WTC11 (cell line): Measurements from ENCODE around the gene PTPRG. TPM values are rescaled to one million over a fixed set of nuclear protein-coding genes. Genes with fewer than 3 reads are reported as not detected.

Experiments
- ATAC-seq: fragments of 200-7000 bp; cut with Tn5 transposase; 2 replicates; pipeline ENCODE4 v1.10.0; 2021; ENCODE audit warnings: mild to moderate bottlenecking, moderate library complexity
- CTCF ChIA-PET: fragments of 300-600 bp; sonication (Branson Sonifier 250); formaldehyde crosslinking; loops from one replicate; lab custom pipeline; 2021; ENCODE audit warnings: antibody characterized with exemption; lab: Charles Lee
- POLR2A ChIA-PET: fragments of 350-600 bp; sonication (Branson Sonifier 250); formaldehyde crosslinking; loops from one replicate; lab custom pipeline; 2021; ENCODE audit warnings: antibody characterized with exemption; lab: Charles Lee
- DNase-seq: peaks from one replicate; pipeline ENCODE4 v3.0.0; 2021; ENCODE audit warnings: low spot score
- H3K27ac Mint-ChIP-seq: 2 replicates; pipeline ENCODE4 v1.8.0; 2021; ENCODE audit warnings: mixed read lengths
- H3K27me3 Mint-ChIP-seq: 2 replicates; pipeline ENCODE4 v1.8.0; 2021; ENCODE audit warnings: low read depth, mild to moderate bottlenecking, moderate library complexity, mixed read lengths
- H3K36me3 Mint-ChIP-seq: 2 replicates; pipeline ENCODE4 v1.8.0; 2021; ENCODE audit warnings: mixed read lengths
- H3K4me1 Mint-ChIP-seq: 2 replicates; pipeline ENCODE4 v1.8.0; 2022; ENCODE audit warnings: mixed read lengths
- H3K4me3 Mint-ChIP-seq: 2 replicates; pipeline ENCODE4 v1.8.0; 2021; ENCODE audit warnings: mild to moderate bottlenecking, moderate library complexity, mixed read lengths
- H3K9me3 Mint-ChIP-seq: 2 replicates; pipeline ENCODE4 v1.8.0; 2021; ENCODE audit warnings: mixed read lengths
- ATF1 ChIP-seq: sonication (generic); formaldehyde crosslinking; IDR thresholded peaks from 2 replicates; pipeline ENCODE4 v1.8.1; 2023; ENCODE audit warnings: mild to moderate bottlenecking, moderate library complexity, missing genetic modification reagents
- CREB1 ChIP-seq: sonication (generic); formaldehyde crosslinking; IDR thresholded peaks from 2 replicates; pipeline ENCODE4 v1.8.0; 2023; ENCODE audit warnings: mild to moderate bottlenecking, missing genetic modification reagents
- CTCF ChIP-seq: fragments of 200-600 bp; IDR thresholded peaks from 2 replicates; pipeline ENCODE4 v1.8.0; 2022; ENCODE audit warnings: antibody characterized with exemption
- E2F5 ChIP-seq: sonication (generic); formaldehyde crosslinking; IDR thresholded peaks from 2 replicates; pipeline ENCODE4 v1.8.1; 2022; ENCODE audit warnings: mild to moderate bottlenecking, moderate library complexity, missing genetic modification reagents
- GTF2I ChIP-seq: fragments of 250-450 bp; sonication (Bioruptor Pico); conservative IDR thresholded peaks from 2 replicates; pipeline ENCODE4 v1.4.0; 2021; ENCODE audit warnings: mild to moderate bottlenecking
- IRF2 ChIP-seq: sonication (generic); formaldehyde crosslinking; IDR thresholded peaks from 2 replicates; pipeline ENCODE4 v1.8.0; 2022; ENCODE audit warnings: low read depth, missing genetic modification reagents, borderline replicate concordance
- MLX ChIP-seq: sonication (generic); formaldehyde crosslinking; IDR thresholded peaks from 2 replicates; pipeline ENCODE4 v1.8.1; 2023; ENCODE audit warnings: mild to moderate bottlenecking, missing genetic modification reagents, moderate library complexity
- NFE2L1 ChIP-seq: sonication (generic); formaldehyde crosslinking; IDR thresholded peaks from 2 replicates; pipeline ENCODE4 v1.8.1; 2023; ENCODE audit warnings: missing genetic modification reagents
- TEAD1 ChIP-seq: sonication (generic); formaldehyde crosslinking; IDR thresholded peaks from 2 replicates; pipeline ENCODE4 v1.8.0; 2022; ENCODE audit warnings: mild to moderate bottlenecking, missing genetic modification reagents
- TP53 ChIP-seq: sonication (generic); formaldehyde crosslinking; IDR thresholded peaks from 2 replicates; pipeline ENCODE4 v1.8.1; 2023; ENCODE audit warnings: mild to moderate bottlenecking, missing genetic modification reagents
- ZNF219 ChIP-seq: sonication (generic); formaldehyde crosslinking; IDR thresholded peaks from 2 replicates; pipeline ENCODE4 v1.8.0; 2023; ENCODE audit warnings: missing genetic modification reagents, mild to moderate bottlenecking, borderline replicate concordance
- ZNF317 ChIP-seq: sonication (generic); formaldehyde crosslinking; IDR thresholded peaks from 2 replicates; pipeline ENCODE4 v1.8.1; 2023; ENCODE audit warnings: low read depth, mild to moderate bottlenecking, moderate library complexity, missing genetic modification reagents, borderline replicate concordance
- ZNF423 ChIP-seq: fragments of 250-450 bp; sonication (Bioruptor Pico); IDR thresholded peaks from 2 replicates; pipeline ENCODE4 v2.1.2; 2022; ENCODE audit warnings: mild to moderate bottlenecking, moderate library complexity
- ZNF425 ChIP-seq: fragments of 250-450 bp; sonication (Bioruptor Pico); conservative IDR thresholded peaks from 2 replicates; pipeline ENCODE4 v1.9.0; 2021; ENCODE audit warnings: mild to moderate bottlenecking
- total RNA-seq: library from RNA; stranded (reverse); gene quantifications from 3 replicates; pipeline ENCODE4 v1.2.3, GENCODE V29; 2021
- TF ChIP-seq, protein P1 (sequence below): sonication (generic); formaldehyde crosslinking; IDR thresholded peaks from 2 replicates; pipeline ENCODE4 v1.8.0; 2022; ENCODE audit warnings: mild to moderate bottlenecking, missing genetic modification reagents
- TF ChIP-seq, protein P2 (sequence below): sonication (generic); formaldehyde crosslinking; IDR thresholded peaks from 2 replicates; pipeline ENCODE4 v1.8.0; 2023; ENCODE audit warnings: missing genetic modification reagents, mild to moderate bottlenecking, borderline replicate concordance
- TF ChIP-seq, protein P3 (sequence below): sonication (generic); formaldehyde crosslinking; IDR thresholded peaks from 2 replicates; pipeline ENCODE4 v1.8.0; 2023; ENCODE audit warnings: mild to moderate bottlenecking, missing genetic modification reagents
- TF ChIP-seq, protein P4 (sequence below): sonication (generic); formaldehyde crosslinking; IDR thresholded peaks from 2 replicates; pipeline ENCODE4 v1.8.0; 2022; ENCODE audit warnings: mild to moderate bottlenecking, missing genetic modification reagents

Gene PTPRG
- total RNA-seq, 1 experiment from 2014 or later = 106 TPM

DNA sequence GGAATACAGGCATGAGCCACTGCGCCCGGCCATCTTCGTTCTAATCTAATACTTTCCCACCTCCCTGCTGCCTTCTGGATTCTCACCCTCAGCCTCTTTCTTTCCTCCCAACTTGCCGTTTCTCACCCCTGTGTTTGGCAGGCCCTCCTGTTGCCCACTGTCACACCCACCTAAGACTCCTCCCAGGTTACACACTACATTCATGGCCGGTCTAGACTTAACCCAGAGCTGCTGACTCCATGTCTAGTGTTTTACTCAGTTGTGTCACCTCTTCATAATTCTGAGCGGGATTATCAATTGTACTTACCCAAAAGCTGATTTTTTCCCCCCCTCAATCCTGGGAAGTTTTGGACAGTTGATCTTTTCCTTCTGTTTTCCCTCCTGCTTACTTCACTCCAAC, 588.2 kb downstream of the PTPRG start (continued):
- TF ChIP-seq E2F5 (CRISPR knock-in tag) (no peak), ZNF425 (CRISPR knock-in tag) (no peak), TEAD1 (CRISPR knock-in tag) (no peak), GTF2I (CRISPR knock-in tag) (no peak), CREB1 (CRISPR knock-in tag) (no peak), ZNF317 (no peak), NFE2L1 (CRISPR knock-in tag) (no peak), ZNF219 (CRISPR knock-in tag) (no peak), TP53 (CRISPR knock-in tag) (no peak), ATF1 (CRISPR knock-in tag) (no peak)
- TF ChIP-seq, protein P1, sequence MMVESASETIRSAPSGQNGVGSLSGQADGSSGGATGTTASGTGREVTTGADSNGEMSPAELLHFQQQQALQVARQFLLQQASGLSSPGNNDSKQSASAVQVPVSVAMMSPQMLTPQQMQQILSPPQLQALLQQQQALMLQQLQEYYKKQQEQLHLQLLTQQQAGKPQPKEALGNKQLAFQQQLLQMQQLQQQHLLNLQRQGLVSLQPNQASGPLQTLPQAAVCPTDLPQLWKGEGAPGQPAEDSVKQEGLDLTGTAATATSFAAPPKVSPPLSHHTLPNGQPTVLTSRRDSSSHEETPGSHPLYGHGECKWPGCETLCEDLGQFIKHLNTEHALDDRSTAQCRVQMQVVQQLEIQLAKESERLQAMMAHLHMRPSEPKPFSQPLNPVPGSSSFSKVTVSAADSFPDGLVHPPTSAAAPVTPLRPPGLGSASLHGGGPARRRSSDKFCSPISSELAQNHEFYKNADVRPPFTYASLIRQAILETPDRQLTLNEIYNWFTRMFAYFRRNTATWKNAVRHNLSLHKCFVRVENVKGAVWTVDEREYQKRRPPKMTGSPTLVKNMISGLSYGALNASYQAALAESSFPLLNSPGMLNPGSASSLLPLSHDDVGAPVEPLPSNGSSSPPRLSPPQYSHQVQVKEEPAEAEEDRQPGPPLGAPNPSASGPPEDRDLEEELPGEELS = no peak
- TF ChIP-seq, protein P2, sequence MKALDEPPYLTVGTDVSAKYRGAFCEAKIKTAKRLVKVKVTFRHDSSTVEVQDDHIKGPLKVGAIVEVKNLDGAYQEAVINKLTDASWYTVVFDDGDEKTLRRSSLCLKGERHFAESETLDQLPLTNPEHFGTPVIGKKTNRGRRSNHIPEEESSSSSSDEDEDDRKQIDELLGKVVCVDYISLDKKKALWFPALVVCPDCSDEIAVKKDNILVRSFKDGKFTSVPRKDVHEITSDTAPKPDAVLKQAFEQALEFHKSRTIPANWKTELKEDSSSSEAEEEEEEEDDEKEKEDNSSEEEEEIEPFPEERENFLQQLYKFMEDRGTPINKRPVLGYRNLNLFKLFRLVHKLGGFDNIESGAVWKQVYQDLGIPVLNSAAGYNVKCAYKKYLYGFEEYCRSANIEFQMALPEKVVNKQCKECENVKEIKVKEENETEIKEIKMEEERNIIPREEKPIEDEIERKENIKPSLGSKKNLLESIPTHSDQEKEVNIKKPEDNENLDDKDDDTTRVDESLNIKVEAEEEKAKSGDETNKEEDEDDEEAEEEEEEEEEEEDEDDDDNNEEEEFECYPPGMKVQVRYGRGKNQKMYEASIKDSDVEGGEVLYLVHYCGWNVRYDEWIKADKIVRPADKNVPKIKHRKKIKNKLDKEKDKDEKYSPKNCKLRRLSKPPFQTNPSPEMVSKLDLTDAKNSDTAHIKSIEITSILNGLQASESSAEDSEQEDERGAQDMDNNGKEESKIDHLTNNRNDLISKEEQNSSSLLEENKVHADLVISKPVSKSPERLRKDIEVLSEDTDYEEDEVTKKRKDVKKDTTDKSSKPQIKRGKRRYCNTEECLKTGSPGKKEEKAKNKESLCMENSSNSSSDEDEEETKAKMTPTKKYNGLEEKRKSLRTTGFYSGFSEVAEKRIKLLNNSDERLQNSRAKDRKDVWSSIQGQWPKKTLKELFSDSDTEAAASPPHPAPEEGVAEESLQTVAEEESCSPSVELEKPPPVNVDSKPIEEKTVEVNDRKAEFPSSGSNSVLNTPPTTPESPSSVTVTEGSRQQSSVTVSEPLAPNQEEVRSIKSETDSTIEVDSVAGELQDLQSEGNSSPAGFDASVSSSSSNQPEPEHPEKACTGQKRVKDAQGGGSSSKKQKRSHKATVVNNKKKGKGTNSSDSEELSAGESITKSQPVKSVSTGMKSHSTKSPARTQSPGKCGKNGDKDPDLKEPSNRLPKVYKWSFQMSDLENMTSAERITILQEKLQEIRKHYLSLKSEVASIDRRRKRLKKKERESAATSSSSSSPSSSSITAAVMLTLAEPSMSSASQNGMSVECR = no peak

- ATAC-seq (no peak), DNase-seq (no peak)
- Mint-ChIP-seq H3K27me3 (no peaks in the 10 kb centered on the region), H3K4me1 (peaks cover 12% of the 10 kb centered on the region), H3K36me3 (no peaks in the 10 kb centered on the region), H3K4me3 (no peak overlapping the region), H3K27ac (peak overlapping the region; percentile 76), H3K9me3 (no peaks in the 10 kb centered on the region)
- CTCF ChIA-PET = interaction anchor here (2.1 kb wide), 1 partner anchor 37 kb away, joined by 5 read pairs; no protein-coding TSS in a partner anchor
- POLR2A ChIA-PET = interaction anchor here (1.5 kb wide), 1 partner anchor 589 kb away, joined by 3 read pairs; the partner anchor contains the start of gene PTPRG
- TF ChIP-seq ZNF423 (no peak), IRF2 (no peak), MLX (no peak), CTCF (no peak)
- TF ChIP-seq, protein P3, sequence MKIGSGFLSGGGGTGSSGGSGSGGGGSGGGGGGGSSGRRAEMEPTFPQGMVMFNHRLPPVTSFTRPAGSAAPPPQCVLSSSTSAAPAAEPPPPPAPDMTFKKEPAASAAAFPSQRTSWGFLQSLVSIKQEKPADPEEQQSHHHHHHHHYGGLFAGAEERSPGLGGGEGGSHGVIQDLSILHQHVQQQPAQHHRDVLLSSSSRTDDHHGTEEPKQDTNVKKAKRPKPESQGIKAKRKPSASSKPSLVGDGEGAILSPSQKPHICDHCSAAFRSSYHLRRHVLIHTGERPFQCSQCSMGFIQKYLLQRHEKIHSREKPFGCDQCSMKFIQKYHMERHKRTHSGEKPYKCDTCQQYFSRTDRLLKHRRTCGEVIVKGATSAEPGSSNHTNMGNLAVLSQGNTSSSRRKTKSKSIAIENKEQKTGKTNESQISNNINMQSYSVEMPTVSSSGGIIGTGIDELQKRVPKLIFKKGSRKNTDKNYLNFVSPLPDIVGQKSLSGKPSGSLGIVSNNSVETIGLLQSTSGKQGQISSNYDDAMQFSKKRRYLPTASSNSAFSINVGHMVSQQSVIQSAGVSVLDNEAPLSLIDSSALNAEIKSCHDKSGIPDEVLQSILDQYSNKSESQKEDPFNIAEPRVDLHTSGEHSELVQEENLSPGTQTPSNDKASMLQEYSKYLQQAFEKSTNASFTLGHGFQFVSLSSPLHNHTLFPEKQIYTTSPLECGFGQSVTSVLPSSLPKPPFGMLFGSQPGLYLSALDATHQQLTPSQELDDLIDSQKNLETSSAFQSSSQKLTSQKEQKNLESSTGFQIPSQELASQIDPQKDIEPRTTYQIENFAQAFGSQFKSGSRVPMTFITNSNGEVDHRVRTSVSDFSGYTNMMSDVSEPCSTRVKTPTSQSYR = no peak
- TF ChIP-seq, protein P4, sequence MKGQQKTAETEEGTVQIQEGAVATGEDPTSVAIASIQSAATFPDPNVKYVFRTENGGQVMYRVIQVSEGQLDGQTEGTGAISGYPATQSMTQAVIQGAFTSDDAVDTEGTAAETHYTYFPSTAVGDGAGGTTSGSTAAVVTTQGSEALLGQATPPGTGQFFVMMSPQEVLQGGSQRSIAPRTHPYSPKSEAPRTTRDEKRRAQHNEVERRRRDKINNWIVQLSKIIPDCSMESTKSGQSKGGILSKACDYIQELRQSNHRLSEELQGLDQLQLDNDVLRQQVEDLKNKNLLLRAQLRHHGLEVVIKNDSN (CRISPR knock-in tag) = no peak
Observed at GRCh38 chr3:62149962-62150361, 588.6 kb downstream of the PTPRG start.
